Tibial nerve (tissue), 4 donors: Measurements from ENCODE around the gene KIAA1217.

Experiments used
- CTCF ChIP-seq, 5 experiments: fragments of 200-600 bp in 3 of 5; fragments of 450-650 bp in 2 of 5; sonication (generic) in 3 of 5; IDR thresholded peaks; one replicate each; pipeline ENCODE4 v1.5.1; 2016 to 2019; ENCODE audit warnings: antibody characterized with exemption in 5 of 5, mild to moderate bottlenecking in 3 of 5, moderate library complexity in 2 of 5
- EP300 ChIP-seq, 2 donors: sonication (generic); formaldehyde crosslinking; IDR thresholded peaks; one replicate each; pipeline ENCODE4 v1.6.1; 2017; ENCODE audit warnings: antibody characterized with exemption in 2 of 2, mild to moderate bottlenecking in 1 of 2

GRCh38 chr10:24256619-24257107 is 47.7 kb downstream of the KIAA1217 start:
- TF ChIP-seq CTCF (IDR thresholded peaks at IDR 0.05) (no peak), EP300 (IDR thresholded peaks at IDR 0.05) (no peak)
